NAMALWA (cell line): ENCODE results near the gene OSGIN1.

ENCODE experiments used
- DNase-seq: peaks from one replicate; pipeline ENCODE4 v3.0.0-alpha.2; 2015; ENCODE audit warnings: low spot score

Gene OSGIN1

GRCh38 chr16:83958137-83958845, 5.3 kb downstream of the OSGIN1 start:
- DNase-seq: no peak

GRCh38 chr16:83958846-83959565, 6.0 kb downstream of the OSGIN1 start:
- DNase-seq: no peak

GRCh38 chr16:83959656-83960434, 6.8 kb downstream of the OSGIN1 start:
- DNase-seq: no peak

- DNase-seq: no peak
Observed at GRCh38 chr16:83960521-83961249, 7.6 kb downstream of the OSGIN1 start.

- no peak for DNase-seq
Observed at GRCh38 chr16:83961591-83961990, 8.6 kb downstream of the OSGIN1 start.

- DNase-seq: no peak
Observed at GRCh38 chr16:83963277-83964119, 10.5 kb downstream of the OSGIN1 start.

GRCh38 chr16:83964684-83965443, 11.8 kb downstream of the OSGIN1 start:
- no peak for DNase-seq

- no peak for DNase-seq
Observed at GRCh38 chr16:83965444-83966152, 12.6 kb downstream of the OSGIN1 start.

GRCh38 chr16:83966153-83966696, 13.2 kb downstream of the OSGIN1 start:
- DNase-seq: no peak

GRCh38 chr16:83967091-83967490, 14.1 kb downstream of the OSGIN1 start:
- DNase-seq: no peak

GRCh38 chr16:83967838-83968305, 14.8 kb downstream of the OSGIN1 start, which contains the start of gene NECAB2:
NECAB2 (plus strand) TSS chr16:83968244; CDS start chr16:83968649, 405 bp downstream.
- no peak for DNase-seq

- DNase-seq: no peak
Observed at GRCh38 chr16:83968306-83968851, 15.3 kb downstream of the OSGIN1 start.

GRCh38 chr16:83968891-83969649, 16.0 kb downstream of the OSGIN1 start:
- no peak for DNase-seq

GRCh38 chr16:83969771-83970429, 16.9 kb downstream of the OSGIN1 start:
- DNase-seq: no peak

- DNase-seq: no peak
Observed at GRCh38 chr16:83970430-83970815, 17.4 kb downstream of the OSGIN1 start.

- DNase-seq: no peak
Observed at GRCh38 chr16:83971165-83972130, 18.4 kb downstream of the OSGIN1 start.
